ENCODE data around the gene CERS6.

- no peak for TF ChIP-seq NFE2L1 (CRISPR knock-in tag; IDR thresholded peaks at IDR 0.05)
- TF ChIP-seq OVOL2 (CRISPR knock-in tag; IDR thresholded peaks at IDR 0.05; ENCODE audit: borderline replicate concordance), result no peak
- no peak for TF ChIP-seq CTCF (IDR thresholded peaks at IDR 0.05)
- TF ChIP-seq ETV6 (CRISPR knock-in tag; IDR thresholded peaks at IDR 0.05), result no peak
- TF ChIP-seq TP53 (CRISPR knock-in tag; IDR thresholded peaks at IDR 0.05), result no peak
- TF ChIP-seq NFYB (CRISPR knock-in tag; conservative IDR thresholded peaks at IDR 0.05; ENCODE audit: low read depth), result no peak
- TF ChIP-seq ZNF281 (CRISPR knock-in tag; IDR thresholded peaks at IDR 0.05), result no peak
- no peak for TF ChIP-seq PRDM15 (CRISPR knock-in tag; IDR thresholded peaks at IDR 0.05)
- no peak for TF ChIP-seq NR3C1 (CRISPR knock-in tag; conservative IDR thresholded peaks at IDR 0.05; ENCODE audit: low read depth)
- TF ChIP-seq E2F1 (CRISPR knock-in tag; IDR thresholded peaks at IDR 0.05), result no peak
These were observed 262.6 kb downstream of the CERS6 start for GRCh38 chr2:168718622-168719021.

Measured in WTC11 (cell line).